GM19452 (cell line): ENCODE measurements around the gene FAM153A.
"Not testable (repeated sequence)": the region's sequence is repeated elsewhere in the genome, so short reads cannot be mapped to it uniquely, and the experiment has no call there.

ENCODE experiments used
- ATAC-seq: cut with Tn5 transposase; IDR thresholded peaks from one replicate; pipeline ENCODE4 v1.9.1; 2021; ENCODE audit not compliant: unreplicated experiment

Gene FAM153A

GRCh38 chr5:177747354-177747753 lies 35.3 kb downstream of the FAM153A start:
- ATAC-seq: not testable (repeated sequence)

DNA sequence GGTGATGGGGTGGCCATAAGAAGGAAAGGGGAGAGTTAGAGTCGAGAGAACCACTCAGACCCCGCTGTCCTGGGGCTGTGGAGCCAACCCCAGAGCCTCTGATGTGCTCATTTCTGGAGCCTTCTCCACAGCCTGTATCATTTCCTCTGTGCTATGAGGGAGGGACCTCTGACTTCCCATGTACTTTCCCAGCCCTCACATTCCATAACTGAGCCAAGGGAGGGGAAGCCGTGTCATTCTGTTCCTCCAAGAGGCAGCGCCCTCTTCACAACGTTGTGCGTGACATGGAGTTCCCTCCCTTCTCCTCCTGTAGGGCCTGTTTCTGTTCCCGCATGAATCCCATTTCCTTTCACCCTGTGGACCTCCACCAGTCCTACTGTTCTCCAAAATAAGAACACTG lies 57.8 kb downstream of the FAM153A start:
- not testable (repeated sequence) for ATAC-seq

DNA sequence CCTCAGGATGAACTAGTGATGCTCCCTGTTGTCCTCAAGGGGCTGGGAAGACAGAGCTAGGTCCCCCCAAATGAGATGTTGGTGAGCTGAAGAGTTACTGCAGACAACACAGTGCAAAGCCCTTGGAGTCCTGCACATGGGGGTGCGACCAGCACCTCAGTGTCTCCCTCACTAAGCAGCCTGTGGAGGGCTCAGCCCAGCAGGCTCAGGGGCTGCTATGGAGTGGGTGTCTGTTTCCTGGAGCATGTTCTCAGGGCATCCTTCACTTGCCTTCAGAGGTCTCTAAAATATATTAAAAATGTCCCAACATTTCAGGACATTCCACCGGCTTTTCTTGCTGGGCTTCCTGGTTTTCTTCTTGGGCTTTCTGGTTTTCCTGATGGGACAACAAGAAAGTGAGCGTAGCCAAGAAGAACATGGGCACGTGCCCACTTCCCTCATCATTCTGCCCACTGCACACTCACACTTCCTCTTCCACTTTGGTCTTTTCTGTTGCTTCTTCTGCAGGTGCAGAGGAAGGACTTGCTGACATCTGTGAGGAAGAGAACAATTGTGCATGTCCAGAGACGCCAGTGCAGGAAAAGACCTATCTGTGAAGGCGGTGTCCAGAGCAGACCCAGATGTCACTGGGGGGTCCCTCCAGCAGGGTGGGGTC lies 58.7 kb downstream of the FAM153A start:
- ATAC-seq: not testable (repeated sequence)

- not testable (repeated sequence) for ATAC-seq
These were observed 59.9 kb downstream of the FAM153A start for GRCh38 chr5:177722829-177723228.

GRCh38 chr5:177719989-177720388 lies 62.7 kb downstream of the FAM153A start:
- not testable (repeated sequence) for ATAC-seq

GRCh38 chr5:177715423-177715822 lies 67.3 kb downstream of the FAM153A start:
- ATAC-seq: not testable (repeated sequence)

DNA sequence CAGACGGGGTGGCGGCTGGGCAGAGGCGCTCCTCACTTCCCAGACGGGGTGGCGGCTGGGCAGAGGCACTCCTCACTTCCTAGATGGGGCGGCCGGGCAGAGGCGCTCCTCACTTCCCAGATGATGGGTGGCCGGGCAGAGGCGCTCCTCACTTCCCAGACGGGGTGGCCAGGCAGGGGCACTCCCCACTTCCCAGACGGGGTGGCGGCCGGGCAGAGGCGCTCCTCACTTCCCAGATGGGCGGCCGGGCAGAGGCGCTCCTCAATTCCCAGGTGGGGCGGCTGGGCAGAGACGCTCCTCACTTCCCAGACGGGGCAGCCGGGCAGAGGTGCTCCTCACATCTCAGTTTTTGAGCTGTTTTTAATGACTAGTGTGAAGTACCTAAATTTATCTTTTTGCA lies 86.6 kb downstream of the FAM153A start:
- ATAC-seq: not testable (repeated sequence)

- not testable (repeated sequence) for ATAC-seq
These were observed 87.3 kb downstream of the FAM153A start for GRCh38 chr5:177695356-177695930.

- ATAC-seq: not testable (repeated sequence)
These were observed 88.2 kb downstream of the FAM153A start for GRCh38 chr5:177694518-177694835.

DNA sequence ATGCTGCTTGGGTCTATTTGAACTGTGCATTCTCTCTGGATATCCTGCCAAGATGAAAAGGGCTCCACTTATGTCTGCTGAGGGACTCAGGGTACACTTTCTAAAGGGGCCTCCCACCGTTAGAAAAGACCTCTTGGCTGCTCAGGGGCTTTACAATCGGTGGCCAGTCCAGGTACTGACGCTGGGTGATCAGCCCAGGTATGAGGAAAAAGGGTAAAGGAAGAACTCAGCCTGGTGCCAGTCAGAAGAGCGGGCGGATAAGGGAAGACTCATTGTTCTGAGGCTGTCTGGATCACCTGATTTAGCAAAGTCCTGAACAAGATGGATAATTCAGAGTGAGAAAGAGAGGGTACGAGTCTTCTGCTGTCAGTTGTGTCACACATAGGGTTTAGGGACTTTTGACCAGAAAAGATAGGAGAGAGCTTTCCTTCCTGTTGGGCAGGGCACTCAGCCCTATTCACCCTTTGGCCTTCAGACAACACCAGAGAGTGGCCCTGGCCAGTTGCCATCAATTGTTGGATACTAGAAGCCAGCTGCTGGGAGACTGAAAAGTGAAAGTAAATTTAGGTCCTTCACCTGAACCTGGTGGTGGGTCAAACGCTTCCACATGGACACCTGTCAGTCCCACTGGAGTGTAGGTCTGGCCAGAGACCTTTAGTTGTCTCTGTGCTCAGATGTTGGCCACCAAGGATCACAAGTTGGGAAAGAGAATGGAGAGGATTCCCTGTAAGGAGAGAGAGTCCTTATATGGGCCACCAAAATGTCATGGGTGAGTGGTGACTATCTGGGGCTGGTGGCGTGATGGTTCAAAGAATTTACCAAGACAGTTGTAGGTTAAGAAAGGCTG lies 88.8 kb downstream of the FAM153A start:
- ATAC-seq: not testable (repeated sequence)

DNA sequence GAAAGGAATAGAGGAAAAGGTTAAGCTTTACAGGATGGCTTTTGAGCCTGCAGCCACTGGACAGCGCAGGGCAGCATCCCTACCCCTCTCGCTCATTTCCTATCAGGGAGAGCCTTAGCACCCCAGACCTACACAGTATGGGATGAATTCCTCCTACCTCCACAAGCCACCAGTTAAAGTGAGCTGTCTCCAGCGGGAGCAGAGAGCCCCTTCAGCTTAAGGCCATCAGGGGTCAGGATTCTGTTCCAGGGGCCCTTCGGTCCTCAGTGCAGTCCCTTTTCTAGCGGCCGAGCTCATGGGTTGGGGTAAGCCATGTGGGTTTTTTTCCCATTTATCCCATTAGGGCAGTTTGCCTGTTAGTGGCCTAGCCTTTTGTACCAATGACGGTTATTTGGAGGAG lies 89.7 kb downstream of the FAM153A start:
- not testable (repeated sequence) for ATAC-seq

DNA sequence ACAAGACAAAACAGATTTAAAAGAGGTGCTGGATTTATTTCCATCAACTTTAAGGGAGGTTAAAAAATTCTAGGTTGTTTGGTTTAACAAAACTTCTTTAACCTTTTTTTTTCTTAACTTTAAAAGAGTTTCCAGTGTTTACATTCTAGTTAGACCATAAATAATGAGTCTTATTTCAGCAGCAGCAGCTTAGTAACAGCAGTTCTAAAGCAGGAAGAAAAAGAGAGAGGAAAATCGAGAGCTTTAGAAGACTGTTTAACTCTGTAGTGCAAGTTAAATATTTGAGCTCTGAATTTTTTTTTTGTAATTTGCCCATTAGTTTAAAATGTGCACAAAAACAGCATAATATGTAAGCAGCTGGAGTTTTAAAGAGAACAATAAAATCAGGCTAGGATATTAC lies 90.2 kb downstream of the FAM153A start:
- not testable (repeated sequence) for ATAC-seq

DNA sequence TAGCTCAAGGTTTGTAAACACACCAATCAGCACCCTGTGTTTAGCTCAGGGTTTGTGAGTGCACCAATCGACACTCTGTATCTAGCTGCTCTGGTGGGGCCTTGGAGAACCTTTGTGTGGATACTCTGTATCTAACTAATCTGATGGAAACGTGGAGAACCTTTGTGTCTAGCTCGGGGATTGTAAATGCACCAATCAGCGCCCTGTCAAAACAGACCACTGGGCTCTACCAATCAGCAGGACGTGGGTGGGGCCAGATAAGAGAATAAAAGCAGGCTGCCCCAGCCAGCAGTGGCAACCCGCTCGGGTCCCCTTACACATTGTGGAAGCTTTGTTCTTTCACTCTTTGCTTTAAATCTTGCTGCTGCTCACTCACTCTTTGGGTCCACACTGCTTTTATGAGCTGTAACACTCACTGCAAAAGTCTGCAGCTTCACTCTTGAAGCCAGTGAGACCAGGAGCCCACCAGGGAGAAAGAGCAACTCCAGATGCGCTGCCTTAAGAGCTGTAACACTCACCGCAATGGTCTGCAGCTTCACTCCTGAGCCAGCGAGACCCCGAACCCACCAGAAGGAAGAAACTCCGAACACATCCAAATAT lies 93.6 kb downstream of the FAM153A start:
- not testable (repeated sequence) for ATAC-seq

- not testable (repeated sequence) for ATAC-seq
These were observed 94.6 kb downstream of the FAM153A start for GRCh38 chr5:177688091-177688490.

GRCh38 chr5:177681920-177682319 lies 100.8 kb downstream of the FAM153A start:
- not testable (repeated sequence) for ATAC-seq
